H1 (cell line): ENCODE results near the gene ADAMTS14. TPM values are rescaled to one million over a fixed set of nuclear protein-coding genes. Genes with fewer than 3 reads are reported as not detected.

ENCODE experiments used
- ASH2L ChIP-seq: fragments of 200-600, 300-600 bp; sonication (generic); IDR thresholded peaks from one replicate; pipeline ENCODE4 v1.7.1; 2017; ENCODE audit warnings: low read length
- CHD2 ChIP-seq: IDR thresholded peaks from 2 replicates; pipeline ENCODE4 v1.6.1; 2012; ENCODE audit warnings: low read length, improper control_type of control experiment
- EGR1 ChIP-seq: IDR thresholded peaks from 2 replicates; pipeline ENCODE4 v1.6.1; 2011; ENCODE audit warnings: low read depth, low read length, borderline replicate concordance
- PHF8 ChIP-seq: fragments of 200-600 bp; sonication (generic); conservative IDR thresholded peaks from 2 replicates; pipeline ENCODE4 v1.7.1; 2012; ENCODE audit warnings: low read depth, mild to moderate bottlenecking, inconsistent platforms, low read length, moderate library complexity
- RNF2 ChIP-seq: fragments of 200-900, 300-1000 bp; sonication (generic); IDR thresholded peaks from 2 replicates; pipeline ENCODE4 v1.7.1; 2016; ENCODE audit warnings: borderline replicate concordance, low read depth, mild to moderate bottlenecking, antibody characterized with exemption, low read length; ENCODE audit not compliant: poor library complexity, severe bottlenecking; ENCODE audit errors: missing control alignments
- polyA plus RNA-seq, 7 experiments: library from polyadenylated mRNA; depleted of rRNA in 3 of 7; stranded (reverse) in 5 of 7; unstranded in 2 of 7; fragments of >200 nt in 5 of 7; fragments of 200-250 nt in 2 of 7; gene quantifications; 1 replicate in 5 of 7; 2 replicates in 1 of 7; 4 replicates in 1 of 7; pipeline versions ENCODE4 v1.2.1 to v1.2.3, GENCODE V29; 2011 to 2013; ENCODE audit warnings: missing spikeins in 2 of 7, mixed read lengths in 2 of 7
- total RNA-seq: library from RNA; stranded (reverse); fragmentation: NEBNext Ultra II Directional; extraction: Animal tissue kit (Norgen Biotek cat#: 25700); gene quantifications from 2 replicates; pipeline ENCODE4 v1.2.1, GENCODE V29; 2021
- TF ChIP-seq, protein P1 (sequence below): fragments of 300-600 bp; sonication (generic); IDR thresholded peaks from 2 replicates; pipeline ENCODE4 v1.7.1; 2012; ENCODE audit warnings: low read length, moderate library complexity, mild to moderate bottlenecking, inconsistent platforms; ENCODE audit not compliant: insufficient replicate concordance
- TF ChIP-seq, protein P2 (sequence below), 3 experiments: IDR thresholded peaks; 1 replicate in 2 of 3; 2 replicates in 1 of 3; pipeline versions ENCODE4 v1.5.1 to v1.6.1; 2011; ENCODE audit warnings: low read length in 3 of 3, mild to moderate bottlenecking in 3 of 3, inconsistent platforms in 2 of 3, low read depth in 1 of 3, moderate library complexity in 1 of 3; ENCODE audit not compliant: insufficient read depth in 1 of 3; ENCODE audit errors: control extremely low read depth in 1 of 3

Gene ADAMTS14
- total and polyA plus RNA-seq, 2 of the 8 experiments (the other 6 are each of a cell fraction or from before 2014, with no cell fraction given), result 2.0 to 2.3 TPM

DNA sequence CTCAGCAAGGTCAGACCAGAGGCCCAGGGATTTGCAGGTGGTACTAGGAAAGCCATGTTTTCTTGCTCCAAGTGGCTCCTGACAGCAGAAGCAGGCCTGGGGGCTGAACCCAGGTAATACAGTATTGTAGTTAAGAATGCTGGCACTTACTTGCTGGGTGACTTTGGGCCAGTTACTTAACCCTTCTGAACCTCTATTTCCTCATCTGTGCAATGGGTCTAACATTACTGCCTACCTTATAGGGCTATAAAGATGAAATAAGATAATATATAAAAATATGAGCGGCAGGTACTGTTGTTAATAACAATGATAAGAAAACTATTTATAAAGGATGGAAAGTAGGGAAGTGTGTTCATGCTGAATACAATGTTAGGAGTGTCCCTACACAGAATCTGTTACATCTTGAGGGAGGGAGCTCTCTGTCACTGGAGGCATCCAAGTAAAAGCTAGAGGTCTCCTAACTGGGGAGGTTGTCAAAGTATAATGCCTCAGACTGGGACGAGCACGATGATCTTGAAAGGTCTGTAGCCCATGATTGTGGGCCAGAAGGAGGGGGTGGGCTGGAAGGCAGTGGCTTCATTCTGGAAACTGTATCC lies 26.9 kb downstream of the ADAMTS14 start (continued):
- TF ChIP-seq, protein P1, sequence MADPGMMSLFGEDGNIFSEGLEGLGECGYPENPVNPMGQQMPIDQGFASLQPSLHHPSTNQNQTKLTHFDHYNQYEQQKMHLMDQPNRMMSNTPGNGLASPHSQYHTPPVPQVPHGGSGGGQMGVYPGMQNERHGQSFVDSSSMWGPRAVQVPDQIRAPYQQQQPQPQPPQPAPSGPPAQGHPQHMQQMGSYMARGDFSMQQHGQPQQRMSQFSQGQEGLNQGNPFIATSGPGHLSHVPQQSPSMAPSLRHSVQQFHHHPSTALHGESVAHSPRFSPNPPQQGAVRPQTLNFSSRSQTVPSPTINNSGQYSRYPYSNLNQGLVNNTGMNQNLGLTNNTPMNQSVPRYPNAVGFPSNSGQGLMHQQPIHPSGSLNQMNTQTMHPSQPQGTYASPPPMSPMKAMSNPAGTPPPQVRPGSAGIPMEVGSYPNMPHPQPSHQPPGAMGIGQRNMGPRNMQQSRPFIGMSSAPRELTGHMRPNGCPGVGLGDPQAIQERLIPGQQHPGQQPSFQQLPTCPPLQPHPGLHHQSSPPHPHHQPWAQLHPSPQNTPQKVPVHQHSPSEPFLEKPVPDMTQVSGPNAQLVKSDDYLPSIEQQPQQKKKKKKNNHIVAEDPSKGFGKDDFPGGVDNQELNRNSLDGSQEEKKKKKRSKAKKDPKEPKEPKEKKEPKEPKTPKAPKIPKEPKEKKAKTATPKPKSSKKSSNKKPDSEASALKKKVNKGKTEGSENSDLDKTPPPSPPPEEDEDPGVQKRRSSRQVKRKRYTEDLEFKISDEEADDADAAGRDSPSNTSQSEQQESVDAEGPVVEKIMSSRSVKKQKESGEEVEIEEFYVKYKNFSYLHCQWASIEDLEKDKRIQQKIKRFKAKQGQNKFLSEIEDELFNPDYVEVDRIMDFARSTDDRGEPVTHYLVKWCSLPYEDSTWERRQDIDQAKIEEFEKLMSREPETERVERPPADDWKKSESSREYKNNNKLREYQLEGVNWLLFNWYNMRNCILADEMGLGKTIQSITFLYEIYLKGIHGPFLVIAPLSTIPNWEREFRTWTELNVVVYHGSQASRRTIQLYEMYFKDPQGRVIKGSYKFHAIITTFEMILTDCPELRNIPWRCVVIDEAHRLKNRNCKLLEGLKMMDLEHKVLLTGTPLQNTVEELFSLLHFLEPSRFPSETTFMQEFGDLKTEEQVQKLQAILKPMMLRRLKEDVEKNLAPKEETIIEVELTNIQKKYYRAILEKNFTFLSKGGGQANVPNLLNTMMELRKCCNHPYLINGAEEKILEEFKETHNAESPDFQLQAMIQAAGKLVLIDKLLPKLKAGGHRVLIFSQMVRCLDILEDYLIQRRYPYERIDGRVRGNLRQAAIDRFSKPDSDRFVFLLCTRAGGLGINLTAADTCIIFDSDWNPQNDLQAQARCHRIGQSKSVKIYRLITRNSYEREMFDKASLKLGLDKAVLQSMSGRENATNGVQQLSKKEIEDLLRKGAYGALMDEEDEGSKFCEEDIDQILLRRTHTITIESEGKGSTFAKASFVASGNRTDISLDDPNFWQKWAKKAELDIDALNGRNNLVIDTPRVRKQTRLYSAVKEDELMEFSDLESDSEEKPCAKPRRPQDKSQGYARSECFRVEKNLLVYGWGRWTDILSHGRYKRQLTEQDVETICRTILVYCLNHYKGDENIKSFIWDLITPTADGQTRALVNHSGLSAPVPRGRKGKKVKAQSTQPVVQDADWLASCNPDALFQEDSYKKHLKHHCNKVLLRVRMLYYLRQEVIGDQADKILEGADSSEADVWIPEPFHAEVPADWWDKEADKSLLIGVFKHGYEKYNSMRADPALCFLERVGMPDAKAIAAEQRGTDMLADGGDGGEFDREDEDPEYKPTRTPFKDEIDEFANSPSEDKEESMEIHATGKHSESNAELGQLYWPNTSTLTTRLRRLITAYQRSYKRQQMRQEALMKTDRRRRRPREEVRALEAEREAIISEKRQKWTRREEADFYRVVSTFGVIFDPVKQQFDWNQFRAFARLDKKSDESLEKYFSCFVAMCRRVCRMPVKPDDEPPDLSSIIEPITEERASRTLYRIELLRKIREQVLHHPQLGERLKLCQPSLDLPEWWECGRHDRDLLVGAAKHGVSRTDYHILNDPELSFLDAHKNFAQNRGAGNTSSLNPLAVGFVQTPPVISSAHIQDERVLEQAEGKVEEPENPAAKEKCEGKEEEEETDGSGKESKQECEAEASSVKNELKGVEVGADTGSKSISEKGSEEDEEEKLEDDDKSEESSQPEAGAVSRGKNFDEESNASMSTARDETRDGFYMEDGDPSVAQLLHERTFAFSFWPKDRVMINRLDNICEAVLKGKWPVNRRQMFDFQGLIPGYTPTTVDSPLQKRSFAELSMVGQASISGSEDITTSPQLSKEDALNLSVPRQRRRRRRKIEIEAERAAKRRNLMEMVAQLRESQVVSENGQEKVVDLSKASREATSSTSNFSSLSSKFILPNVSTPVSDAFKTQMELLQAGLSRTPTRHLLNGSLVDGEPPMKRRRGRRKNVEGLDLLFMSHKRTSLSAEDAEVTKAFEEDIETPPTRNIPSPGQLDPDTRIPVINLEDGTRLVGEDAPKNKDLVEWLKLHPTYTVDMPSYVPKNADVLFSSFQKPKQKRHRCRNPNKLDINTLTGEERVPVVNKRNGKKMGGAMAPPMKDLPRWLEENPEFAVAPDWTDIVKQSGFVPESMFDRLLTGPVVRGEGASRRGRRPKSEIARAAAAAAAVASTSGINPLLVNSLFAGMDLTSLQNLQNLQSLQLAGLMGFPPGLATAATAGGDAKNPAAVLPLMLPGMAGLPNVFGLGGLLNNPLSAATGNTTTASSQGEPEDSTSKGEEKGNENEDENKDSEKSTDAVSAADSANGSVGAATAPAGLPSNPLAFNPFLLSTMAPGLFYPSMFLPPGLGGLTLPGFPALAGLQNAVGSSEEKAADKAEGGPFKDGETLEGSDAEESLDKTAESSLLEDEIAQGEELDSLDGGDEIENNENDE, result no peak
- no peak for TF ChIP-seq PHF8
- no peak for TF ChIP-seq RNF2
- TF ChIP-seq CHD2, result no peak
- TF ChIP-seq EGR1, result no peak
- TF ChIP-seq, protein P2, sequence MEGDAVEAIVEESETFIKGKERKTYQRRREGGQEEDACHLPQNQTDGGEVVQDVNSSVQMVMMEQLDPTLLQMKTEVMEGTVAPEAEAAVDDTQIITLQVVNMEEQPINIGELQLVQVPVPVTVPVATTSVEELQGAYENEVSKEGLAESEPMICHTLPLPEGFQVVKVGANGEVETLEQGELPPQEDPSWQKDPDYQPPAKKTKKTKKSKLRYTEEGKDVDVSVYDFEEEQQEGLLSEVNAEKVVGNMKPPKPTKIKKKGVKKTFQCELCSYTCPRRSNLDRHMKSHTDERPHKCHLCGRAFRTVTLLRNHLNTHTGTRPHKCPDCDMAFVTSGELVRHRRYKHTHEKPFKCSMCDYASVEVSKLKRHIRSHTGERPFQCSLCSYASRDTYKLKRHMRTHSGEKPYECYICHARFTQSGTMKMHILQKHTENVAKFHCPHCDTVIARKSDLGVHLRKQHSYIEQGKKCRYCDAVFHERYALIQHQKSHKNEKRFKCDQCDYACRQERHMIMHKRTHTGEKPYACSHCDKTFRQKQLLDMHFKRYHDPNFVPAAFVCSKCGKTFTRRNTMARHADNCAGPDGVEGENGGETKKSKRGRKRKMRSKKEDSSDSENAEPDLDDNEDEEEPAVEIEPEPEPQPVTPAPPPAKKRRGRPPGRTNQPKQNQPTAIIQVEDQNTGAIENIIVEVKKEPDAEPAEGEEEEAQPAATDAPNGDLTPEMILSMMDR (IDR thresholded peaks at IDR 0.05; ENCODE audit: control extremely low read depth in 1 of 3, insufficient read depth in 1 of 3, low read depth in 1 of 3, low read length in 3 of 3), result no peak
- TF ChIP-seq ASH2L, result no peak
